HFF-Myc (cell line): ENCODE results near the gene PSMG2.

ENCODE experiments used
- DNase-seq: peaks from one replicate; pipeline ENCODE4 v3.0.0-alpha.2; 2011; ENCODE audit warnings: low read depth; ENCODE audit errors: extremely low read depth
- H3K4me3 ChIP-seq: replicated peaks from 2 replicates; pipeline ENCODE4 v1.5.1; 2011; ENCODE audit warnings: low read depth, mild to moderate bottlenecking, control low read depth, low read length
- CTCF ChIP-seq: IDR thresholded peaks from 2 replicates; pipeline ENCODE4 v1.5.1; 2012; ENCODE audit warnings: mild to moderate bottlenecking, low read depth, low read length, control low read depth; ENCODE audit errors: missing control alignments

Gene PSMG2

DNA sequence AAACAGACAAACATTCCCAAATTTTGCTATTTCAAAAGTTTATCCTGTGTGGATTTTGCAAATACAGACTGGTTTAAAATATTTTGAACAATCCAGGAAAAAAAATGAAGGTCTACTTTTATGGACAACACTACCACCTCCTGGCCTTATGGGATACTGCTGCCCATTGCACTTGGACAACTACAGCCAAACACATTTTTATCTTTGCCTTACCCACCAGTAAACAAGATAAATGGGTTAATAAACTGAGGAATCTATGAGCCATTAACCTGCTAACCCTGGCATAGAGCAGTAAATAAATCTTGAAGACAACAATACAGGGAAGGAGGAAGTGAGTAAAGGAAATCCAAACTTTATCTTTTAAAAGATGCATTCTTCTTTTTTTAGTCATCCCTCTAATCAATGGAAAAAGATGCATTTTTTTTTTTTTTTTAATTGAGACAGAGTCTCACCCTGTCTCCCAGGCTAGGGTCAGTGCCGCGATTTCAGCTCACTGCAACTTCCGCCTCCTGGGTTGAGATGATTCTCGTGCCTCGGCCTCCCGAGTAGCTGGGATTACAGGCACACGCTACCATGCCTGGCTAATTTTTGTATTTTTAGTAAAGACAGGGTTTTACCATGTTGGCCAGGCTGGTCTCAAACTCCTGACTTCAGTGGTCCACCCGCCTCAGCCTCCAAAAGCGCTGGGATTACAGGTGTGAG, 42.8 kb upstream of the PSMG2 start:
- no peak overlapping the region for H3K4me3 ChIP-seq
- no peak for DNase-seq
- peak; percentile 80 for TF ChIP-seq CTCF

GRCh38 chr18:12668041-12668440, 34.8 kb upstream of the PSMG2 start:
- DNase-seq = no peak
- no peak for TF ChIP-seq CTCF
- no peak overlapping the region for H3K4me3 ChIP-seq

- H3K4me3 ChIP-seq = no peak overlapping the region
- DNase-seq = no peak
- TF ChIP-seq CTCF = no peak
Measured at GRCh38 chr18:12679183-12679786, 23.6 kb upstream of the PSMG2 start.

DNA sequence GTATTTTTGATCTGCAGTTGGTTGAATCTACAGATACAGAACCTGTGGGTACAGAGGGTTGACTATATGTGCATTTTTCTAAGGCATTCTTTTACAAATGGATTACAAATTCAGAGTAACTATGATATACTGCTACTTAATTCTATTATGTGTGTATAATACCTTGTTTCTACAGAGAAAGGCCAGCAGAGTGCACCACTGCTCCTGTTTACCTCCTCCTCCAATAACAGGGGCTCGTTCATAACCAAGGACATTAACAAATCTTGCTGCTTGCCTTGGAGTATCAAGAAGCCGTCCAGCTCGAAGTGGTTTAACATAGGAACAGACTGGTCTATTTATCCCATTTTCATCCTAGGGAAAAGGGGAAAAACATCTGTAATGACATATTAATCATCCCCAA, 16.7 kb upstream of the PSMG2 start:
- no peak overlapping the region for H3K4me3 ChIP-seq
- DNase-seq = no peak
- no peak for TF ChIP-seq CTCF

DNA sequence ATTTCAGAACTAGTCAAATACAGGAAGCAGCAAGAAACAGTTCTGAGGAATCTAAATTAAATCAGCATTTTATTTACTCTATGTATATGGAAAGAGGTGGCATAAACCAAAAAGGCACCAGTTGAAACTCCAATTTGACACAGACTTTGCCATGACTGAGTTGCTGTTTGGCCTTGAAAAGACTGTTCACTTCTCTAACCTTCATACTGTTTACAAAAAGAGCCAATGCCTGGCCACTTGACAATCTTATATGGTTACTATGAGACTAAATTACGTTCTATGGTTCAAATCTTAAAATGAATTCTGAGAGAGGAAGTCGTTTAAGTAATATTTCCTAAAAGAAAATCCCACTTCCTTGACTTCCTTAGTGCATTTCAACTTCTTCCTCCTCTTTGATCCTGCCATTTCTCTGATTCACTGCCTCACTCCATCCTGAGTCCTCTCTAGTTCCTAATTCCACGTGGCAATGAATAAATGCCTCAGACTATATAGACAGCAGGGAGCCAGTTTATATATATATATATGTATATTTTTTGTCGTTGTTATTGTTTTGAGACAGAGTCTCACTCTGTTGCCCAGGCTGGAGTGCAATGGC, 13.5 kb upstream of the PSMG2 start:
- no peak for DNase-seq
- no peak overlapping the region for H3K4me3 ChIP-seq
- TF ChIP-seq CTCF = no peak

GRCh38 chr18:12692206-12692605, 10.6 kb upstream of the PSMG2 start:
- DNase-seq = no peak
- no peak for TF ChIP-seq CTCF
- no peak overlapping the region for H3K4me3 ChIP-seq
